Smooth muscle cell (in vitro differentiated cells): ENCODE results near the gene FES. TPM values are rescaled to one million over a fixed set of nuclear protein-coding genes. Genes with fewer than 3 reads are reported as not detected.

ENCODE experiments used
- DNase-seq: peaks from one replicate; lab custom pipeline; 2025; ENCODE audit not compliant: unreplicated experiment; lab: John Stamatoyannopoulos, UW
- H2AFZ ChIP-seq: fragments of 200-600 bp; sonication (generic); 2 replicates; pipeline ENCODE4 v1.6.0; 2016; ENCODE audit warnings: antibody characterized with exemption, low read depth, mild to moderate bottlenecking
- H3F3A ChIP-seq: fragments of 200-600 bp; sonication (generic); 2 replicates; pipeline ENCODE4 v1.6.0; 2017; ENCODE audit warnings: antibody characterized with exemption, low read depth
- H3K27ac ChIP-seq: fragments of 200-600 bp; sonication (generic); 2 replicates; pipeline ENCODE4 v1.5.1; 2016; ENCODE audit warnings: low read depth, mild to moderate bottlenecking
- H3K27me3 ChIP-seq: fragments of 200-600 bp; sonication (generic); 2 replicates; pipeline ENCODE4 v1.6.1; 2016; ENCODE audit warnings: low read depth, mild to moderate bottlenecking
- H3K36me3 ChIP-seq: fragments of 200-600 bp; sonication (generic); 2 replicates; pipeline ENCODE4 v1.5.1; 2016; ENCODE audit warnings: low read depth
- H3K4me1 ChIP-seq: fragments of 200-600 bp; sonication (generic); 2 replicates; pipeline ENCODE4 v1.5.1; 2016; ENCODE audit warnings: low read depth
- H3K4me2 ChIP-seq: fragments of 200-600 bp; sonication (generic); 2 replicates; pipeline ENCODE4 v1.6.0; 2016; ENCODE audit warnings: mild to moderate bottlenecking
- H3K4me3 ChIP-seq: fragments of 200-600 bp; sonication (generic); 2 replicates; pipeline ENCODE4 v1.5.1; 2016; ENCODE audit warnings: mild to moderate bottlenecking
- H3K79me2 ChIP-seq: fragments of 200-600 bp; sonication (generic); 2 replicates; pipeline ENCODE4 v1.6.0; 2016; ENCODE audit warnings: low read depth, mild to moderate bottlenecking
- H3K9ac ChIP-seq: fragments of 200-600 bp; sonication (generic); 2 replicates; pipeline ENCODE4 v1.6.0; 2016; ENCODE audit warnings: low read depth
- H3K9me3 ChIP-seq: fragments of 200-600 bp; sonication (generic); replicated peaks from 2 replicates; pipeline ENCODE4 v1.5.1; 2016; ENCODE audit warnings: low read depth
- H4K20me1 ChIP-seq: fragments of 200-600 bp; sonication (generic); 2 replicates; pipeline ENCODE4 v1.6.0; 2016; ENCODE audit warnings: low read depth
- CTCF ChIP-seq: fragments of 200-600 bp; sonication (generic); IDR thresholded peaks from 2 replicates; pipeline ENCODE4 v1.5.1; 2017; ENCODE audit warnings: borderline replicate concordance, mild to moderate bottlenecking, antibody characterized with exemption; ENCODE audit not compliant: insufficient read depth, poor library complexity, severe bottlenecking
- WGBS: methylation state at CpG from one replicate; pipeline ENCODE4 v1.1.7; 2016; ENCODE audit warnings: low lambda C conversion rate; 5-methylcytosine and 5-hydroxymethylcytosine counted together
- polyA plus RNA-seq: library from polyadenylated mRNA; unstranded; fragments of >200 nt; fragmentation: Nextera tagmentation; extraction: Ambion mirVana; gene quantifications from 2 replicates; pipeline ENCODE4 v1.2.1, GENCODE V29; 2016
- total RNA-seq: library from RNA; depleted of rRNA; stranded (reverse); fragments of >200 nt; gene quantifications from 2 replicates; pipeline ENCODE4 v1.2.3, GENCODE V29; 2014

Gene FES
- total and polyA plus RNA-seq, 2 experiments from 2014 or later, result 4.9 to 6.2 TPM

GRCh38 chr15:90881181-90881977 lies 2.9 kb upstream of the FES start:
- Histone ChIP-seq H3K79me2 (no peaks in the 10 kb centered on the region), H3K27ac (no peak overlapping the region), H3K27me3 (no peaks in the 10 kb centered on the region), H3K4me1 (peaks cover 17% of the 10 kb centered on the region), H3K9me3 (no peaks in the 10 kb centered on the region), H4K20me1 (no peaks in the 10 kb centered on the region), H2AFZ (no peak overlapping the region), H3K36me3 (no peaks in the 10 kb centered on the region), H3F3A (peaks cover 17% of the 10 kb centered on the region), H3K4me2 (no peak overlapping the region), H3K9ac (no peak overlapping the region), H3K4me3 (no peak overlapping the region)
- WGBS, result 92% methylated on average over 35 of the region's 35 CpGs
- no peak for DNase-seq
- TF ChIP-seq CTCF, result no peak

- H3K9me3 ChIP-seq, result no peaks in the 10 kb centered on the region
- H3K27ac ChIP-seq, result no peak overlapping the region
- no peaks in the 10 kb centered on the region for H3K27me3 ChIP-seq
- no peak overlapping the region for H3K4me2 ChIP-seq
- H3K9ac ChIP-seq, result no peak overlapping the region
- no peak overlapping the region for H3K4me3 ChIP-seq
- DNase-seq, result no peak
- no peak for TF ChIP-seq CTCF
- no peaks in the 10 kb centered on the region for H3K36me3 ChIP-seq
- 91% methylated on average over 19 of the region's 19 CpGs for WGBS
- no peak overlapping the region for H2AFZ ChIP-seq
- no peaks in the 10 kb centered on the region for H3K79me2 ChIP-seq
- H4K20me1 ChIP-seq, result no peaks in the 10 kb centered on the region
- peaks cover 17% of the 10 kb centered on the region for H3K4me1 ChIP-seq
- H3F3A ChIP-seq, result peaks cover 17% of the 10 kb centered on the region
Measured at GRCh38 chr15:90881978-90882721, 2.2 kb upstream of the FES start.

GRCh38 chr15:90882781-90883525 lies 1.4 kb upstream of the FES start:
- Histone ChIP-seq H3K4me1 (peaks cover 17% of the 10 kb centered on the region), H4K20me1 (no peaks in the 10 kb centered on the region), H3K27me3 (no peaks in the 10 kb centered on the region), H3K27ac (peak overlapping the region; percentile 68), H2AFZ (no peak overlapping the region), H3K79me2 (no peaks in the 10 kb centered on the region), H3K4me3 (no peak overlapping the region), H3K36me3 (no peaks in the 10 kb centered on the region), H3F3A (peaks cover 17% of the 10 kb centered on the region), H3K4me2 (no peak overlapping the region), H3K9me3 (no peaks in the 10 kb centered on the region), H3K9ac (peak overlapping the region; percentile 69)
- no peak for DNase-seq
- WGBS, result 81% methylated on average over 13 of the region's 13 CpGs
- TF ChIP-seq CTCF, result no peak
